Erythroblast (primary cell): ENCODE measurements around the gene TSR1.

Source experiments
- GATA1 ChIP-seq: IDR thresholded peaks from 2 replicates; pipeline ENCODE4 v1.6.1; 2011; ENCODE audit warnings: low read depth, mild to moderate bottlenecking, control low read depth, low read length, moderate library complexity
- POLR2A ChIP-seq: IDR thresholded peaks from 2 replicates; pipeline ENCODE4 v1.6.1; 2011; ENCODE audit warnings: mild to moderate bottlenecking, low read length

GRCh38 chr17:2299756-2300155 lies 36.5 kb downstream of the TSR1 start:
- TF ChIP-seq POLR2A = no peak
- no peak for TF ChIP-seq GATA1
